ENCODE data around the gene MRPL2.

DNA sequence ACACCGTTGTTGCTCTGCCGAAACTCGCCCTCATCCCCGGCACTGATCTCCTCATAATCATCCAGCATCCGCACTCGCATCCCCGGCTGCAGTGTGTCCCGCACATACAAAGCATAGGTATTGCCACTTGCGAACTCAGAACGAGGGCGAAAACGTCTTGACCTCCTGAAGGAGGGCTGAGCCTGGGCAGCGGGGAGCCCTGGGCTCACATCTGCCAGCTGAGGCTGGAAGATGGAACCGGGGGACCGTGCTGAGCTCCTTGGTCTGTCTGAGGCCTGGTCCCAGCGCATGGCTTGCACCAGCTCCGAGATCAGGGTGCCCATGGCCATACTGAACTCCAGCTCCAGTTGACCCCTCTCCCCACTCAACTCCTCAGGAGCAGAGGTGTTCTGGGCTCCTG, 8.3 kb downstream of the MRPL2 start:
- TF ChIP-seq EZH2 (IDR thresholded peaks at IDR 0.05; ENCODE audit: low read length, missing control alignments) (no peak), CTCF (conservative IDR thresholded peaks at IDR 0.05 in 1 of 2, IDR thresholded peaks at IDR 0.05 in 1 of 2; ENCODE audit: low read depth in 1 of 2, low read length in 2 of 2) (no peak)

All from fibroblast of lung (primary cell).